WI38 (cell line): ENCODE data around the gene SAMD4B.

Experiments
- H3K4me3 ChIP-seq: 2 replicates; pipeline ENCODE4 v1.5.1; 2011; ENCODE audit warnings: low read depth, mild to moderate bottlenecking, control low read depth, low read length
- TF ChIP-seq, protein P1 (sequence below): IDR thresholded peaks from 2 replicates; pipeline ENCODE4 v1.5.1; 2012; ENCODE audit warnings: low read depth, mild to moderate bottlenecking, control low read depth, low read length

The SAMD4B gene

DNA sequence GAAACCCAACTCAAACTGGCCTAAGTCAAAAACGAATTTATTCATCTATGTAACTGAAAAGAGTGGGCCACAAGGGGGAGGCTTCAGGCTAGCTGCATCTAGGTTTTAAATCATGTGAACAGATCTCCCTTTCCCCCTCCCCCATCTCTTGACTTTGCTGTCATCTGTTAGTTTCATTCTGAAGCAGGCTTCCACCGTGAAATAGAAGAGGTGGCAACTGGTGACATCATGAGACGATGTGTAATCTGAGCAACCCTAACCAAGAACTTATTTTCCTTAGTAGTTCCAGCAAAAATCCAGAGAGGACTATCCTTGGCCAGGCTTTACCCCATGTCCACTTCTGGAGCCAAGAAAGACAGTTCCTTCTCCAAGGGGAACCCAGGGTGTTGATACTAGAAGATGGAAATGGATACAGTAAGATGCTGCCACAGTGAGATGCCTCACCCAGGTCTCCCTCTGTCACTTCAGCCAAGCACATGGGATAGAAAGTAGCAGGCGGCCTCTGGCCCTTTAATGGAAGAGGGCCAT, 9.4 kb downstream of the SAMD4B start:
- TF ChIP-seq, protein P1, sequence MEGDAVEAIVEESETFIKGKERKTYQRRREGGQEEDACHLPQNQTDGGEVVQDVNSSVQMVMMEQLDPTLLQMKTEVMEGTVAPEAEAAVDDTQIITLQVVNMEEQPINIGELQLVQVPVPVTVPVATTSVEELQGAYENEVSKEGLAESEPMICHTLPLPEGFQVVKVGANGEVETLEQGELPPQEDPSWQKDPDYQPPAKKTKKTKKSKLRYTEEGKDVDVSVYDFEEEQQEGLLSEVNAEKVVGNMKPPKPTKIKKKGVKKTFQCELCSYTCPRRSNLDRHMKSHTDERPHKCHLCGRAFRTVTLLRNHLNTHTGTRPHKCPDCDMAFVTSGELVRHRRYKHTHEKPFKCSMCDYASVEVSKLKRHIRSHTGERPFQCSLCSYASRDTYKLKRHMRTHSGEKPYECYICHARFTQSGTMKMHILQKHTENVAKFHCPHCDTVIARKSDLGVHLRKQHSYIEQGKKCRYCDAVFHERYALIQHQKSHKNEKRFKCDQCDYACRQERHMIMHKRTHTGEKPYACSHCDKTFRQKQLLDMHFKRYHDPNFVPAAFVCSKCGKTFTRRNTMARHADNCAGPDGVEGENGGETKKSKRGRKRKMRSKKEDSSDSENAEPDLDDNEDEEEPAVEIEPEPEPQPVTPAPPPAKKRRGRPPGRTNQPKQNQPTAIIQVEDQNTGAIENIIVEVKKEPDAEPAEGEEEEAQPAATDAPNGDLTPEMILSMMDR: no peak
- H3K4me3 ChIP-seq: no peak overlapping the region

DNA sequence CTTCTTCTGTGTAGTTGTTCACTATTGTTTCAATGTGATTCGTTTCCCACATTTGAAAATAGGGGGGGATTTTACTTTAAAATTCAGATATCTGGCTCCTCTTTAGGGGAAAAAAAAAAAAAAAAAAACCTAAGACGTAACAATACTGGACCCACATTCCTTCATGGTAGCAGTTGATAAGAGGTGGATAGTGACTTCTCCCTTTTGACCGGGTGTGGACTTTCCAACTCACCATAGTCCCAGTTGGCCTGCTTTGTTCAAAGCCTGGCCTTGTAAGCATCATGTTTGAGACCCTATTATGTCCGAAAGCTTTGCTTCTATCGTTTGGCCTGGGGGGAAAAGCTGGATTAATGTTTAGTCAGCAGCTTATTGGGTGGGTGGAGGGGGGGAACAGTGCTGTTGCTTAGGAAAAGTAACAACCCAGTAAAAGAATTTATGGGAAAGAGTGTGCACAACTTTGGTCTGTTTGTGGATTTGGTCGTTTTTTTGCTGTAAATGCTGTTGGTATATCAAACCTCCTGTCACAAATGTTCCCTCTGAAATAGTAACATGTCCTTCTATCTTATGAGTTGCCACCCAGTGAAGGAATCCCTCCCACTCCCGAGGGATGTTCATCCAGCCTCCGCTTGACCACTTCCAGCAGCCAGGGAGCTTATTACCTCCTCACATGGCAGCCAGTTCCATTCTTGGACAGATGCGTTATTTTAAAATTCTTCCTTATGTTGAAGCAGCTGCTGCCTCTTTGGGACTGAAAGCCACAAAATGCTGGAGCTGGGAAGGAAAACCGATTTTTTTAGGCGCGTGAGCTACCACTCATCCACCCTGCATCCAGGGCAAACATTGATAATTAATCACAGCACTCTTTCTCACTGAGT, 10.4 kb downstream of the SAMD4B start:
- no peak overlapping the region for H3K4me3 ChIP-seq
- TF ChIP-seq, protein P1: no peak

DNA sequence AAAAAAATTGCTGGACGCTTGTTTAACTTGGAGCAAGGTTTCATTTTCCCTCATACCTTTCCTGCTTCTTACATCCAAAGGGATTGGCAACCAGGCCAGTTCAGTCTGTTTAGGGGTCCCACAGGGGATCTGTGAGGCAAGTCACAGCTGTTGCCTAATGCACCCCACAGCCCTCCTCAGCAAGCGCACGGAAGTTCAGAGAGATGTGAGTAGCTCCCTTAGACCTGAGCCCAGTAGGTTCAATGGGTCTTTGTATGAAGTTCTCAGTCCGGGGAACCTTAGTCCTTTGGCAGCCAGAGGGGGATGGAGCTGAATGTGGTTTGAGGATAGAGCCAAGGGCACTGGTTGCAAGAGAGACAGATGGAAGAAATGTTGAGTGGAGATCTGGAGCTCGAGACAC, 13.0 kb downstream of the SAMD4B start:
- TF ChIP-seq, protein P1: no peak
- H3K4me3 ChIP-seq: no peak overlapping the region

DNA sequence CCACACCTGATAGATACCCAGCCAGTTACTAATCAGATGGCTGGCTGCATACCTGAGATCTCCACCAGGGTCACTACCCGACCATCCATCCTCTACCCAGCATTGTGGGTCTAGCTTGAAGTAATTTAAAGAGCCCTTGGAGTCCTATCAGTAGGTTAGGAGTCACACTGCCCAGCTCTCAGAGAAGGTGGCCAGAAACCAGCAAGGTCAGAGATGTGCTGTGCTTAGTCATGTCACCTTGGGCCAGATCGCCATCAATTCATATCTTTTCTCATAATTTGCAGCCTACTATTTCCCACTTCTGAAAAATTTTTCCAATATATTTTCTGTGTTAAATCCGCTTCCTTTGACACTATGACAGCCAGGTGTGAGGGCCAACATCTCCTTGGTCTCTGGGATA, 13.9 kb downstream of the SAMD4B start:
- no peak overlapping the region for H3K4me3 ChIP-seq
- TF ChIP-seq, protein P1: no peak

- TF ChIP-seq, protein P1: no peak
- no peak overlapping the region for H3K4me3 ChIP-seq
These were observed 14.4 kb downstream of the SAMD4B start for GRCh38 chr19:39356647-39357046.

DNA sequence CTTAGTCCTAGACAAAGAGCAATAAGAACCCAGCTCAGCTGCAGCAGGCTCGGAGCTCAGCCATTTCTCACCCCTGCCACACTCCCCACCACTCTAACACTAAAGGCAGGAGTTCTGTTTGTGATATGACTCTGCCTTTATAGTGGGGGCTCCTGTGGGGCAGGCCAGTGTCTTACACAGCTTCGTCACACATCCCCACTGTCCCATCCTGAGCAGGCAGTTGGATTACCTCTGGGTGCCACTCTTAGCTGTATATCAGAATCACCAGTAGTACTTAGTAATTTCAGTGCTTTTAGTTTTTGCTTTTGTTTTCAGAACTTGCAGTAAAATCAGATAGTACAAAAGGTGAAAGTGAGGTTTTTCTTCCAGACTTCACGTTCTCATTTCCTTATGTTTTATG, 16.8 kb downstream of the SAMD4B start:
- TF ChIP-seq, protein P1: no peak
- H3K4me3 ChIP-seq: no peak overlapping the region

GRCh38 chr19:39360599-39360998, 18.4 kb downstream of the SAMD4B start:
- TF ChIP-seq, protein P1: no peak
- H3K4me3 ChIP-seq: no peak overlapping the region
